ENCODE data around the gene SYNGR1. TPM values are rescaled to one million over a fixed set of nuclear protein-coding genes. Genes with fewer than 3 reads are reported as not detected.

Gene SYNGR1
- total RNA-seq, 1 experiment from 2014 or later = 17.8 TPM

DNA sequence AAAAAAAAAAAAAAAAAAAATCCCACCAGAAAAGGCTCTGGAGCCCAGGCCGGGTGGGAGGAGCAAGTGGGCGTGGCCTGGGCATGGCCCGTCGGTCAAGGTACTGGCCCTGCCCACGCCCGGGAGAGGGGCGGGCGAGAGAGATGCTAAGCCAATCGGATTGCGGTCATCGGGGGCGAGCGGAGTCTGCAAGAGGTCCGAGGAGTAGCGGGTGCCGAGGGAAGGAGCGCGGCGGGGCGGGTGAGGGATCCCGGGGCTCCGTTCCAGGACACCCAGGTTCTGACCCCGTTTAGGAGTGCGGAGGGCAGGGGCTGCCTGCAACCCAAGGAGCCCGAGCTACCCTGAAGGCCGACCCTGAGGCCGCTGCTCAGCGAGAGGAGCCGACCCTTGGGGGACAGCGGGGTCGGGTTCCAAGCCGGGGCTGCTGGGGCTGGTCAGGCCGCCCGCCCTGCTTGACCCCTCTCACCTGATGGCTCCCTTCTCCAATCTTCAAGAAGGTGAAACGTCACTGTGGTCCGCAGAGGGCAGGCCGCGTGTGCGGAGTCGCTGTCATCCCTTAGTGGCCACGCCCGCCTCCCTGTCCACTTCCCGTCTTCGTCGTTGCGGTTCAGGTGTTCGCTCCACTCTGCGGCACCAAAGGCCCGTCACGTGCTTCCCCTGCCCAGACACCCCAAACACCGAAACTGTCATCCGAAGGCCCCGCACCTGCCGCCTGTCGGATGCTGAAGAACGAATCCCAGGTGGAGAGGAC lies 38.6 kb downstream of the SYNGR1 start:
- H3K4me1 ChIP-seq (ENCODE audit: control insufficient read depth, insufficient read depth, low read length) = no peaks in the 10 kb centered on the region
- in situ Hi-C loops (cut with HindIII; ENCODE audit: low pct_unique_long_range_greater_than_20kb, low sequenced_read_pairs) (no loop called here), intact Hi-C loops (cut with micrococcal nuclease; ENCODE audit: unreplicated experiment) (no loop called here)
- no peaks in the 10 kb centered on the region for H3K9me3 ChIP-seq (ENCODE audit: control insufficient read depth, insufficient read depth, low read depth, low read length)
- no peaks in the 10 kb centered on the region for H3K36me3 ChIP-seq (ENCODE audit: control insufficient read depth, insufficient read depth, low read length)
- CTCF ChIA-PET = no interaction called here
- no peak overlapping the region for H3K27ac ChIP-seq (ENCODE audit: low read length)
- no TSS peak for BruUV-seq (replicated peaks)
- POLR2A ChIA-PET = no interaction called here
- peak overlapping the region; percentile 54 to 59 for H3K4me3 ChIP-seq (ENCODE audit: low read depth in 2 of 2, low read length in 2 of 2)
- TF ChIP-seq, protein P1, sequence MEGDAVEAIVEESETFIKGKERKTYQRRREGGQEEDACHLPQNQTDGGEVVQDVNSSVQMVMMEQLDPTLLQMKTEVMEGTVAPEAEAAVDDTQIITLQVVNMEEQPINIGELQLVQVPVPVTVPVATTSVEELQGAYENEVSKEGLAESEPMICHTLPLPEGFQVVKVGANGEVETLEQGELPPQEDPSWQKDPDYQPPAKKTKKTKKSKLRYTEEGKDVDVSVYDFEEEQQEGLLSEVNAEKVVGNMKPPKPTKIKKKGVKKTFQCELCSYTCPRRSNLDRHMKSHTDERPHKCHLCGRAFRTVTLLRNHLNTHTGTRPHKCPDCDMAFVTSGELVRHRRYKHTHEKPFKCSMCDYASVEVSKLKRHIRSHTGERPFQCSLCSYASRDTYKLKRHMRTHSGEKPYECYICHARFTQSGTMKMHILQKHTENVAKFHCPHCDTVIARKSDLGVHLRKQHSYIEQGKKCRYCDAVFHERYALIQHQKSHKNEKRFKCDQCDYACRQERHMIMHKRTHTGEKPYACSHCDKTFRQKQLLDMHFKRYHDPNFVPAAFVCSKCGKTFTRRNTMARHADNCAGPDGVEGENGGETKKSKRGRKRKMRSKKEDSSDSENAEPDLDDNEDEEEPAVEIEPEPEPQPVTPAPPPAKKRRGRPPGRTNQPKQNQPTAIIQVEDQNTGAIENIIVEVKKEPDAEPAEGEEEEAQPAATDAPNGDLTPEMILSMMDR (IDR thresholded peaks at IDR 0.05) = no peak
- TF ChIP-seq POLR2AphosphoS5 (IDR thresholded peaks at IDR 0.05; ENCODE audit: low read depth, low read length) (no peak), TCF7L2 (IDR thresholded peaks at IDR 0.05; ENCODE audit: low read depth, low read length) (no peak), SIN3A (IDR thresholded peaks at IDR 0.05; ENCODE audit: borderline replicate concordance, insufficient read depth, low read depth, low read length) (no peak)
- TF ChIP-seq, protein P2, sequence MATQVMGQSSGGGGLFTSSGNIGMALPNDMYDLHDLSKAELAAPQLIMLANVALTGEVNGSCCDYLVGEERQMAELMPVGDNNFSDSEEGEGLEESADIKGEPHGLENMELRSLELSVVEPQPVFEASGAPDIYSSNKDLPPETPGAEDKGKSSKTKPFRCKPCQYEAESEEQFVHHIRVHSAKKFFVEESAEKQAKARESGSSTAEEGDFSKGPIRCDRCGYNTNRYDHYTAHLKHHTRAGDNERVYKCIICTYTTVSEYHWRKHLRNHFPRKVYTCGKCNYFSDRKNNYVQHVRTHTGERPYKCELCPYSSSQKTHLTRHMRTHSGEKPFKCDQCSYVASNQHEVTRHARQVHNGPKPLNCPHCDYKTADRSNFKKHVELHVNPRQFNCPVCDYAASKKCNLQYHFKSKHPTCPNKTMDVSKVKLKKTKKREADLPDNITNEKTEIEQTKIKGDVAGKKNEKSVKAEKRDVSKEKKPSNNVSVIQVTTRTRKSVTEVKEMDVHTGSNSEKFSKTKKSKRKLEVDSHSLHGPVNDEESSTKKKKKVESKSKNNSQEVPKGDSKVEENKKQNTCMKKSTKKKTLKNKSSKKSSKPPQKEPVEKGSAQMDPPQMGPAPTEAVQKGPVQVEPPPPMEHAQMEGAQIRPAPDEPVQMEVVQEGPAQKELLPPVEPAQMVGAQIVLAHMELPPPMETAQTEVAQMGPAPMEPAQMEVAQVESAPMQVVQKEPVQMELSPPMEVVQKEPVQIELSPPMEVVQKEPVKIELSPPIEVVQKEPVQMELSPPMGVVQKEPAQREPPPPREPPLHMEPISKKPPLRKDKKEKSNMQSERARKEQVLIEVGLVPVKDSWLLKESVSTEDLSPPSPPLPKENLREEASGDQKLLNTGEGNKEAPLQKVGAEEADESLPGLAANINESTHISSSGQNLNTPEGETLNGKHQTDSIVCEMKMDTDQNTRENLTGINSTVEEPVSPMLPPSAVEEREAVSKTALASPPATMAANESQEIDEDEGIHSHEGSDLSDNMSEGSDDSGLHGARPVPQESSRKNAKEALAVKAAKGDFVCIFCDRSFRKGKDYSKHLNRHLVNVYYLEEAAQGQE (IDR thresholded peaks at IDR 0.05; ENCODE audit: insufficient read depth in 1 of 2, low read depth in 2 of 2, low read length in 1 of 2) = no peak
- ATAC-seq (peak; percentile 98), DNase-seq (ENCODE audit: low read depth, low spot score) (no peak)
- no peaks in the 10 kb centered on the region for H3K27me3 ChIP-seq (ENCODE audit: control insufficient read depth, insufficient read depth, low read length)

DNA sequence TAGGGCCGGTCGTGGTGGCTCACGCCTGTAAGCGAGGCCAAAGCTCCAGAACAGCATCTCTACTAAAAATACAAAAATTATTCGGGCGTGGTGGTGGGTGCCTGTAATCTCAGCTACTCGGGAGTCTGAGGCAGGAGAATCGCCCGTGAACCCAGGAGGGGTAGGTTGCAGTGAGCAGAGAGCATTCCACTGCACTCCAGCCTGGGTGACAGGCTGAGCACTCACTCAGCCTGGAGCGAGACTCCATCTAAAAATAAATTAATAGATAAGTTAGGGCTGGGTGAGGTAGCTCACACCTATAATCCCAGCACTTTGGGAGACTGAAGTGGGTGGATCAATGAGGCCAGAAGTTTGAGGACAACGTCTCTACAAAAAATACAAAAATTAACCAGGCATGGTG lies 39.6 kb downstream of the SYNGR1 start:
- Histone ChIP-seq H3K4me3 (ENCODE audit: low read depth in 2 of 2, low read length in 2 of 2) (no peak overlapping the region), H3K4me1 (ENCODE audit: control insufficient read depth, insufficient read depth, low read length) (no peaks in the 10 kb centered on the region), H3K27me3 (ENCODE audit: control insufficient read depth, insufficient read depth, low read length) (no peaks in the 10 kb centered on the region), H3K36me3 (ENCODE audit: control insufficient read depth, insufficient read depth, low read length) (no peaks in the 10 kb centered on the region), H3K27ac (ENCODE audit: low read length) (no peak overlapping the region), H3K9me3 (ENCODE audit: control insufficient read depth, insufficient read depth, low read depth, low read length) (no peaks in the 10 kb centered on the region)
- BruUV-seq (replicated peaks) = no TSS peak
- TF ChIP-seq, protein P2 (IDR thresholded peaks at IDR 0.05; ENCODE audit: insufficient read depth in 1 of 2, low read depth in 2 of 2, low read length in 1 of 2) = no peak
- TF ChIP-seq, protein P1 (IDR thresholded peaks at IDR 0.05) = no peak
- ChIA-PET POLR2A (no interaction called here), CTCF (no interaction called here)
- ATAC-seq (no peak), DNase-seq (ENCODE audit: low read depth, low spot score) (no peak)
- in situ Hi-C loops (cut with HindIII; ENCODE audit: low pct_unique_long_range_greater_than_20kb, low sequenced_read_pairs) (no loop called here), intact Hi-C loops (cut with micrococcal nuclease; ENCODE audit: unreplicated experiment) (no loop called here)
